KMS-11 (cell line): Measurements from ENCODE around the gene PPP1R14D.

Experiments used
- H2AFZ ChIP-seq: fragments of 200-600 bp; sonication (generic); 2 replicates; pipeline ENCODE4 v1.6.1; 2016; ENCODE audit warnings: antibody characterized with exemption, mixed run types, low read depth
- H3K27ac ChIP-seq: fragments of 200-600 bp; sonication (generic); 2 replicates; pipeline ENCODE4 v1.6.1; 2016; ENCODE audit warnings: mild to moderate bottlenecking, mixed run types
- H3K27me3 ChIP-seq: fragments of 200-600 bp; sonication (generic); 2 replicates; pipeline ENCODE4 v1.6.1; 2017; ENCODE audit warnings: mild to moderate bottlenecking, low read depth, mixed run types, moderate library complexity; ENCODE audit not compliant: insufficient read depth
- H3K36me3 ChIP-seq: fragments of 200-600 bp; sonication (generic); 2 replicates; pipeline ENCODE4 v1.6.1; 2017; ENCODE audit warnings: mild to moderate bottlenecking, mixed run types; ENCODE audit not compliant: insufficient read depth
- H3K4me1 ChIP-seq: fragments of 200-600 bp; sonication (generic); 2 replicates; pipeline ENCODE4 v1.6.1; 2016; ENCODE audit warnings: mild to moderate bottlenecking, low read depth, mixed run types; ENCODE audit not compliant: poor library complexity, severe bottlenecking
- H3K4me2 ChIP-seq: fragments of 200-600 bp; sonication (generic); 2 replicates; pipeline ENCODE4 v1.7.0; 2016; ENCODE audit warnings: mild to moderate bottlenecking, mixed run types
- H3K4me3 ChIP-seq: fragments of 200-600 bp; sonication (generic); IDR thresholded peaks from 2 replicates; pipeline ENCODE4 v1.6.1; 2017; ENCODE audit warnings: low read depth, low read length, mixed read lengths; ENCODE audit not compliant: insufficient read depth
- H3K79me2 ChIP-seq: fragments of 200-600 bp; sonication (generic); 2 replicates; pipeline ENCODE4 v1.6.1; 2016; ENCODE audit warnings: low read depth, mixed run types; ENCODE audit not compliant: insufficient read depth
- H3K9ac ChIP-seq: fragments of 200-600 bp; sonication (generic); 2 replicates; pipeline ENCODE4 v1.6.1; 2016; ENCODE audit warnings: mild to moderate bottlenecking, mixed run types
- H4K20me1 ChIP-seq: fragments of 200-600 bp; sonication (generic); 2 replicates; pipeline ENCODE4 v1.6.1; 2016; ENCODE audit warnings: mild to moderate bottlenecking, mixed run types; ENCODE audit not compliant: insufficient read depth
- CTCF ChIP-seq: fragments of 200-600 bp; sonication (generic); conservative IDR thresholded peaks from 2 replicates; pipeline ENCODE4 v1.6.1; 2017; ENCODE audit warnings: low read depth, mild to moderate bottlenecking, antibody characterized with exemption, low read length, moderate library complexity, mixed read lengths

Gene PPP1R14D

DNA sequence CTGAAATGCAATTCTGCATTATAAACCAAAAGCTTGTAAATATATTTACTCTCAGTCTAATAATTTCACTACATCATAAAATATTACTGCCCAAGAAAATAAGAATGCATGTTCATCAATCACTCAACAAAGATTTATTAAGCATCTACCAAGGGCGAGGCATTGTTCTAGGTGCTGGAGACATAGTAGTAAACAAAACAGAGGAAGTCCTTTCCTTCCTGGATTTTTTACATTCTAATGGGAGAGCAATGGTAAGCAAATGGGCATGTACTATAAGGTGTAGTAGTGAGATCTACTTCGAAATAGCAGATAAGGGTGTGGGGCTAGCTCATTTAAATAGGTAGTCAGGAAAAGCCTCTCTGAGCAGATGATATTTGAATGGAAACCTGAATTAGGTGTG lies 32.5 kb downstream of the PPP1R14D start:
- Histone ChIP-seq H3K27ac (no peak overlapping the region), H4K20me1 (no peaks in the 10 kb centered on the region), H3K4me3 (no peak overlapping the region), H3K36me3 (no peaks in the 10 kb centered on the region), H3K4me1 (peaks cover 7% of the 10 kb centered on the region), H3K27me3 (no peaks in the 10 kb centered on the region), H2AFZ (no peak overlapping the region), H3K4me2 (no peak overlapping the region), H3K9ac (no peak overlapping the region), H3K79me2 (no peaks in the 10 kb centered on the region; the same call in 1 of the 2 replicates)
- no peak for TF ChIP-seq CTCF

GRCh38 chr15:40793216-40793989 lies 35.1 kb downstream of the PPP1R14D start:
- Histone ChIP-seq H3K79me2 (no peaks in the 10 kb centered on the region; the same call in 1 of the 2 replicates), H3K36me3 (no peaks in the 10 kb centered on the region), H4K20me1 (no peaks in the 10 kb centered on the region), H3K4me1 (peaks cover 13% of the 10 kb centered on the region), H3K4me3 (no peak overlapping the region), H2AFZ (no peak overlapping the region), H3K27ac (no peak overlapping the region), H3K4me2 (no peak overlapping the region), H3K27me3 (no peaks in the 10 kb centered on the region), H3K9ac (no peak overlapping the region)
- TF ChIP-seq CTCF = no peak

DNA sequence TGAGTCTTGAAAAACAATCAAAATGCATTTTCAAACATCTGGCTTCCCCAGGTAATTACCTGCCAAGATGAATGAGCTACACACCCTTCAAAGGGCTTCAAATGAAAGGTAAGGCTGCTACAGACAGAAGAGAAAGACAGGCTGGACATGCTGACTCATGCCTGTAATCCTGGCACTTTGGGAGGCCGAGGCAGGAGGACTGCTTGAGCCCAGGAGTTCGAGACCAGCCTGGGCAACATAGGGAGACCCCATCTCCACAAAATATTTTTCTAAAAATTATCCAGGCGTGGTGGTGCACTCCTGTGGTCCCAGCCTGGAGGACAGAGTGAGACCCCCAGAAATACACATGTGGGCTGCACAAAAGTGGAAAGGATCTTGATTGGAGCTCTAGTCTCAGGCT lies 36.1 kb downstream of the PPP1R14D start:
- no peak overlapping the region for H3K4me3 ChIP-seq

GRCh38 chr15:40790718-40791117 lies 37.8 kb downstream of the PPP1R14D start:
- no peak overlapping the region for H2AFZ ChIP-seq
- H3K4me1 ChIP-seq = peaks cover 40% of the 10 kb centered on the region
- TF ChIP-seq CTCF = no peak
- no peaks in the 10 kb centered on the region for H4K20me1 ChIP-seq
- no peak overlapping the region for H3K4me2 ChIP-seq
- no peaks in the 10 kb centered on the region for H3K36me3 ChIP-seq
- no peak overlapping the region for H3K9ac ChIP-seq
- H3K4me3 ChIP-seq = no peak overlapping the region
- no peak overlapping the region for H3K27ac ChIP-seq
- H3K27me3 ChIP-seq = no peaks in the 10 kb centered on the region
- no peaks in the 10 kb centered on the region for H3K79me2 ChIP-seq

More for the DNA sequence above, 36.1 kb downstream of the PPP1R14D start:
- Histone ChIP-seq H3K4me2 (no peak overlapping the region), H3K27ac (no peak overlapping the region), H3K36me3 (no peaks in the 10 kb centered on the region), H3K4me1 (peaks cover 23% of the 10 kb centered on the region), H3K79me2 (no peaks in the 10 kb centered on the region; the same call in 1 of the 2 replicates), H4K20me1 (no peaks in the 10 kb centered on the region), H3K9ac (no peak overlapping the region), H3K27me3 (no peaks in the 10 kb centered on the region), H2AFZ (no peak overlapping the region)
- TF ChIP-seq CTCF = no peak
